GM19467 (cell line): ENCODE results near the gene SLC18A2.
"Not testable (repeated sequence)": the region's sequence is repeated elsewhere in the genome, so short reads cannot be mapped to it uniquely, and the experiment has no call there.

Source experiments
- ATAC-seq: cut with Tn5 transposase; IDR thresholded peaks from one replicate; pipeline ENCODE4 v1.9.1; 2021; ENCODE audit warnings: mild to moderate bottlenecking, moderate library complexity; ENCODE audit not compliant: unreplicated experiment

Gene SLC18A2

GRCh38 chr10:117262291-117262902 is 21.5 kb downstream of the SLC18A2 start:
- ATAC-seq = no peak

- ATAC-seq = no peak
Observed at GRCh38 chr10:117262903-117263293, 22.0 kb downstream of the SLC18A2 start.

- ATAC-seq = no peak
Observed at GRCh38 chr10:117264782-117265181, 23.9 kb downstream of the SLC18A2 start.

- no peak for ATAC-seq
Observed at GRCh38 chr10:117266400-117266799, 25.5 kb downstream of the SLC18A2 start.

- ATAC-seq = no peak
Observed at GRCh38 chr10:117266812-117267211, 25.9 kb downstream of the SLC18A2 start.

- no peak for ATAC-seq
Observed at GRCh38 chr10:117268258-117268657, 27.3 kb downstream of the SLC18A2 start.

GRCh38 chr10:117268907-117269306 is 28.0 kb downstream of the SLC18A2 start:
- no peak for ATAC-seq

GRCh38 chr10:117271427-117271826 is 30.5 kb downstream of the SLC18A2 start:
- ATAC-seq = no peak

GRCh38 chr10:117272195-117273076 is 31.5 kb downstream of the SLC18A2 start:
- no peak for ATAC-seq

GRCh38 chr10:117273980-117274379 is 33.1 kb downstream of the SLC18A2 start:
- ATAC-seq = no peak

GRCh38 chr10:117274509-117274908 is 33.6 kb downstream of the SLC18A2 start:
- no peak for ATAC-seq

- ATAC-seq = no peak
Observed at GRCh38 chr10:117275121-117275520, 34.2 kb downstream of the SLC18A2 start.

GRCh38 chr10:117277675-117278074 is 36.8 kb downstream of the SLC18A2 start:
- no peak for ATAC-seq

GRCh38 chr10:117284716-117285494 is 44.0 kb downstream of the SLC18A2 start:
- ATAC-seq = no peak

- not testable (repeated sequence) for ATAC-seq
Observed at GRCh38 chr10:117290872-117291271, 50.0 kb downstream of the SLC18A2 start.

GRCh38 chr10:117294039-117294645 is 53.2 kb downstream of the SLC18A2 start:
- ATAC-seq = no peak

GRCh38 chr10:117294735-117295134 is 53.8 kb downstream of the SLC18A2 start:
- no peak for ATAC-seq

GRCh38 chr10:117298219-117298618 is 57.3 kb downstream of the SLC18A2 start:
- ATAC-seq = no peak

GRCh38 chr10:117299435-117299834 is 58.5 kb downstream of the SLC18A2 start:
- ATAC-seq = no peak

- no peak for ATAC-seq
Observed at GRCh38 chr10:117300671-117301070, 59.8 kb downstream of the SLC18A2 start.

GRCh38 chr10:117303451-117303850 is 62.5 kb downstream of the SLC18A2 start:
- ATAC-seq = not testable (repeated sequence)
